DOHH2 (cell line): ENCODE results near the gene MYLK.

ENCODE experiments used
- H3F3A ChIP-seq: fragments of 200-600 bp; sonication (generic), shearing (Covaris generic); 2 replicates; pipeline ENCODE4 v1.6.0; 2016; ENCODE audit warnings: antibody characterized with exemption, mild to moderate bottlenecking; ENCODE audit not compliant: control insufficient read depth, insufficient read depth
- H3K27ac ChIP-seq: fragments of 200-600 bp; sonication (generic); 2 replicates; pipeline ENCODE4 v1.5.1; 2014; ENCODE audit warnings: low read depth, mild to moderate bottlenecking, low read length, moderate library complexity
- H3K27me3 ChIP-seq: fragments of 200-600 bp; sonication (generic); 2 replicates; pipeline ENCODE4 v1.6.1; 2014; ENCODE audit warnings: mild to moderate bottlenecking, low read length, mixed read lengths; ENCODE audit not compliant: control insufficient read depth
- H3K36me3 ChIP-seq: fragments of 200-600 bp; sonication (generic); 2 replicates; pipeline ENCODE4 v1.6.1; 2014; ENCODE audit warnings: mild to moderate bottlenecking, low read length, moderate library complexity, mixed read lengths; ENCODE audit not compliant: control insufficient read depth
- H3K4me1 ChIP-seq: fragments of 200-600 bp; sonication (generic); 2 replicates; pipeline ENCODE4 v1.6.1; 2014; ENCODE audit warnings: mild to moderate bottlenecking, low read length, mixed read lengths; ENCODE audit not compliant: control insufficient read depth
- H3K4me2 ChIP-seq: fragments of 200-600 bp; sonication (generic); 2 replicates; pipeline ENCODE4 v1.6.0; 2014; ENCODE audit warnings: mild to moderate bottlenecking, low read length, moderate library complexity
- H3K4me3 ChIP-seq: fragments of 200-600 bp; sonication (generic); 2 replicates; pipeline ENCODE4 v1.5.1; 2014; ENCODE audit warnings: mild to moderate bottlenecking, low read length, mixed read lengths
- H3K79me2 ChIP-seq: fragments of 200-600 bp; sonication (generic); 2 replicates; pipeline ENCODE4 v1.6.1; 2014; ENCODE audit warnings: mild to moderate bottlenecking, low read length, mixed read lengths; ENCODE audit not compliant: control insufficient read depth
- H3K9me2 ChIP-seq: fragments of 200-600 bp; sonication (generic); replicated peaks from 2 replicates; pipeline ENCODE4 v1.6.1; 2014; ENCODE audit warnings: mild to moderate bottlenecking, low read length, mixed read lengths; ENCODE audit not compliant: control insufficient read depth
- H3K9me3 ChIP-seq: fragments of 200-600 bp; sonication (generic); 2 replicates; pipeline ENCODE4 v1.6.1; 2014; ENCODE audit warnings: antibody characterized with exemption, low read length, mixed read lengths; ENCODE audit not compliant: control insufficient read depth, insufficient read depth
- H4K20me1 ChIP-seq: fragments of 200-600 bp; sonication (generic); 2 replicates; pipeline ENCODE4 v1.6.0; 2014; ENCODE audit warnings: low read depth, mild to moderate bottlenecking, antibody characterized with exemption, low read length, moderate library complexity; ENCODE audit not compliant: control insufficient read depth, insufficient read depth
- CTCF ChIP-seq: fragments of 200-600 bp; sonication (generic); IDR thresholded peaks from one replicate; pipeline ENCODE4 v1.5.1; 2014; ENCODE audit warnings: antibody characterized with exemption, mild to moderate bottlenecking, low read depth, low read length; ENCODE audit not compliant: poor library complexity, severe bottlenecking
- EZH2phosphoT487 ChIP-seq: fragments of 200-600 bp; sonication (generic); IDR thresholded peaks from 2 replicates; pipeline ENCODE4 v1.6.1; 2017; ENCODE audit warnings: borderline replicate concordance, mild to moderate bottlenecking, antibody characterized with exemption, low read length, moderate library complexity, mixed read lengths

MYLK gene

GRCh38 chr3:123660900-123661299, 223.2 kb downstream of the MYLK start:
- Histone ChIP-seq H3K9me3 (peaks cover 5% of the 10 kb centered on the region; the same call in 1 of the 2 replicates), H3K27ac (no peak overlapping the region), H3K79me2 (no peaks in the 10 kb centered on the region), H3K9me2 (no peaks in the 10 kb centered on the region), H3K36me3 (no peaks in the 10 kb centered on the region), H3F3A (no peaks in the 10 kb centered on the region), H3K4me2 (no peak overlapping the region), H4K20me1 (no peaks in the 10 kb centered on the region), H3K4me3 (no peak overlapping the region), H3K27me3 (peaks cover 22% of the 10 kb centered on the region), H3K4me1 (no peaks in the 10 kb centered on the region)
- TF ChIP-seq CTCF (no peak), EZH2phosphoT487 (no peak)

- Histone ChIP-seq H3K4me1 (no peaks in the 10 kb centered on the region), H3K4me2 (no peak overlapping the region), H3K4me3 (no peak overlapping the region), H3K9me3 (peaks cover 5% of the 10 kb centered on the region; the same call in 1 of the 2 replicates), H3K27ac (no peak overlapping the region), H3K79me2 (no peaks in the 10 kb centered on the region), H3F3A (no peaks in the 10 kb centered on the region), H3K27me3 (peaks cover 22% of the 10 kb centered on the region), H3K36me3 (no peaks in the 10 kb centered on the region), H4K20me1 (no peaks in the 10 kb centered on the region), H3K9me2 (no peaks in the 10 kb centered on the region)
- no peak for TF ChIP-seq CTCF
- TF ChIP-seq EZH2phosphoT487 = no peak
Observed at GRCh38 chr3:123660141-123660675, 223.9 kb downstream of the MYLK start.

- Histone ChIP-seq H3K36me3 (no peaks in the 10 kb centered on the region), H3K79me2 (no peaks in the 10 kb centered on the region), H3K4me3 (no peak overlapping the region), H3K4me2 (no peak overlapping the region), H3F3A (no peaks in the 10 kb centered on the region), H3K9me3 (peaks cover 5% of the 10 kb centered on the region; the same call in 1 of the 2 replicates), H3K27ac (no peak overlapping the region), H3K27me3 (peaks cover 22% of the 10 kb centered on the region), H4K20me1 (no peaks in the 10 kb centered on the region), H3K4me1 (no peaks in the 10 kb centered on the region), H3K9me2 (no peaks in the 10 kb centered on the region)
- TF ChIP-seq EZH2phosphoT487 = no peak
- no peak for TF ChIP-seq CTCF
Observed at GRCh38 chr3:123658852-123659206, 225.3 kb downstream of the MYLK start.
